Panc1 (cell line): ENCODE results near the gene SETD7.

Source experiments
- POLR2AphosphoS5 ChIP-seq: IDR thresholded peaks from 2 replicates; pipeline ENCODE4 v1.6.1; 2012; ENCODE audit warnings: mild to moderate bottlenecking, low read depth, low read length, moderate library complexity
- REST ChIP-seq, 2 experiments: IDR thresholded peaks; 2 replicates each; pipeline ENCODE4 v1.6.1; 2011 to 2012; ENCODE audit warnings: low read depth in 2 of 2, control low read depth in 1 of 2, low read length in 1 of 2, mild to moderate bottlenecking in 1 of 2, moderate library complexity in 1 of 2; ENCODE audit not compliant: insufficient read depth in 1 of 2
- SIN3A ChIP-seq: IDR thresholded peaks from 2 replicates; pipeline ENCODE4 v1.6.1; 2012; ENCODE audit warnings: low read depth, mild to moderate bottlenecking, low read length, moderate library complexity, borderline replicate concordance; ENCODE audit not compliant: insufficient read depth
- TCF7L2 ChIP-seq: IDR thresholded peaks from 2 replicates; pipeline ENCODE4 v1.6.1; 2011; ENCODE audit warnings: mild to moderate bottlenecking, low read depth, low read length, inconsistent platforms
- TF ChIP-seq, protein P1 (sequence below): fragments of 450-650 bp; IDR thresholded peaks from 2 replicates; pipeline ENCODE4 v1.5.1; 2017; ENCODE audit warnings: mild to moderate bottlenecking

DNA sequence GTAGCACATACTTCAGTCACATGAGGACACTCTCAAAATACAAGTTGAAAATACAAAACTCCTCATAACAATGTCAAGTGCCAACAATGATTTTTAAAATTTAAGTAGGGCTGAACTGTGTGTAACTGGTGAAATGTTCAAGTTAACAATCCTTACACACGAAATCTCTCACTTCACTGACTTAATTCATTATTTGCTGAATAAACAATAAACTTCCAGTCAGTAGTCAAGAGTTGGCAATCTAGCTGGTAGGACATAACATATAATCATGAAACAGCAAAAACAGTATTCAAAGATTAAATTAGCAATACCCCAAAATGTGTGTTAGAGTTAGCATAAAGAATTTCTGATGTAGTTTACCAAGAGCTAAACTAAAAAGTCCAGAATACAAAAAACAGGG is 104.0 kb downstream of the SETD7 start:
- no peak for TF ChIP-seq POLR2AphosphoS5
- TF ChIP-seq, protein P1, sequence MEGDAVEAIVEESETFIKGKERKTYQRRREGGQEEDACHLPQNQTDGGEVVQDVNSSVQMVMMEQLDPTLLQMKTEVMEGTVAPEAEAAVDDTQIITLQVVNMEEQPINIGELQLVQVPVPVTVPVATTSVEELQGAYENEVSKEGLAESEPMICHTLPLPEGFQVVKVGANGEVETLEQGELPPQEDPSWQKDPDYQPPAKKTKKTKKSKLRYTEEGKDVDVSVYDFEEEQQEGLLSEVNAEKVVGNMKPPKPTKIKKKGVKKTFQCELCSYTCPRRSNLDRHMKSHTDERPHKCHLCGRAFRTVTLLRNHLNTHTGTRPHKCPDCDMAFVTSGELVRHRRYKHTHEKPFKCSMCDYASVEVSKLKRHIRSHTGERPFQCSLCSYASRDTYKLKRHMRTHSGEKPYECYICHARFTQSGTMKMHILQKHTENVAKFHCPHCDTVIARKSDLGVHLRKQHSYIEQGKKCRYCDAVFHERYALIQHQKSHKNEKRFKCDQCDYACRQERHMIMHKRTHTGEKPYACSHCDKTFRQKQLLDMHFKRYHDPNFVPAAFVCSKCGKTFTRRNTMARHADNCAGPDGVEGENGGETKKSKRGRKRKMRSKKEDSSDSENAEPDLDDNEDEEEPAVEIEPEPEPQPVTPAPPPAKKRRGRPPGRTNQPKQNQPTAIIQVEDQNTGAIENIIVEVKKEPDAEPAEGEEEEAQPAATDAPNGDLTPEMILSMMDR: no peak
- no peak for TF ChIP-seq REST (IDR thresholded peaks at IDR 0.05; ENCODE audit: insufficient read depth in 1 of 2, low read depth in 2 of 2, low read length in 1 of 2)
- TF ChIP-seq SIN3A: no peak
- TF ChIP-seq TCF7L2: no peak
